Fibroblast of lung (primary cell): Measurements from ENCODE around the gene DUSP8. TPM values are rescaled to one million over a fixed set of nuclear protein-coding genes. Genes with fewer than 3 reads are reported as not detected.
"Not testable (repeated sequence)": the region's sequence is repeated elsewhere in the genome, so short reads cannot be mapped to it uniquely, and the experiment has no call there.

Experiments used
- DNase-seq, 2 donors: peaks; one replicate each; pipeline versions ENCODE4 v3.0.0 to v3.0.0-alpha.2; 2010; ENCODE audit warnings: low read depth in 2 of 2
- H2AFZ ChIP-seq: 2 replicates; pipeline ENCODE4 v1.5.1; 2012; ENCODE audit warnings: low read length, control low read depth, inconsistent platforms
- H3K27ac ChIP-seq: 2 replicates; pipeline ENCODE4 v1.5.1; 2011; ENCODE audit warnings: low read length, control low read depth; ENCODE audit not compliant: insufficient read depth
- H3K27me3 ChIP-seq: 2 replicates; pipeline ENCODE4 v1.5.1; 2011; ENCODE audit warnings: mild to moderate bottlenecking, low read length; ENCODE audit not compliant: control insufficient read depth, insufficient read depth
- H3K36me3 ChIP-seq: 2 replicates; pipeline ENCODE4 v1.5.1; 2011; ENCODE audit warnings: low read length; ENCODE audit not compliant: control insufficient read depth, insufficient read depth
- H3K4me1 ChIP-seq: 2 replicates; pipeline ENCODE4 v1.5.1; 2011; ENCODE audit warnings: low read length; ENCODE audit not compliant: control insufficient read depth, insufficient read depth; ENCODE audit errors: extremely low read depth
- H3K4me2 ChIP-seq: 2 replicates; pipeline ENCODE4 v1.5.1; 2011; ENCODE audit warnings: low read length, control low read depth; ENCODE audit not compliant: insufficient read depth; ENCODE audit errors: extremely low read depth
- H3K4me3 ChIP-seq, 4 experiments: fragments of 200-600 bp in 1 of 4; sonication (generic) in 1 of 4; replicated peaks in 1 of 4; 2 replicates each; pipeline ENCODE4 v1.5.1; 2011 to 2016; ENCODE audit warnings: low read length in 4 of 4, low read depth in 3 of 4, mild to moderate bottlenecking in 3 of 4, control low read depth in 2 of 4, inconsistent platforms in 1 of 4, mixed read lengths in 1 of 4; ENCODE audit not compliant: insufficient read depth in 1 of 4; ENCODE audit errors: control extremely low read depth in 1 of 4
- H3K79me2 ChIP-seq: 2 replicates; pipeline ENCODE4 v1.5.1; 2012; ENCODE audit warnings: mild to moderate bottlenecking, low read length, inconsistent platforms; ENCODE audit not compliant: control insufficient read depth, insufficient read depth
- H3K9ac ChIP-seq: 2 replicates; pipeline ENCODE4 v1.5.1; 2011; ENCODE audit warnings: mild to moderate bottlenecking, low read length, control low read depth; ENCODE audit not compliant: insufficient read depth
- H3K9me3 ChIP-seq: 2 replicates; pipeline ENCODE4 v1.5.1; 2012; ENCODE audit warnings: low read depth, low read length; ENCODE audit not compliant: control insufficient read depth, insufficient read depth
- H4K20me1 ChIP-seq: 2 replicates; pipeline ENCODE4 v1.5.1; 2011; ENCODE audit warnings: low read length; ENCODE audit not compliant: control insufficient read depth, insufficient read depth; ENCODE audit errors: extremely low read depth
- EZH2 ChIP-seq: IDR thresholded peaks from 2 replicates; pipeline ENCODE4 v1.5.1; 2012; ENCODE audit warnings: low read length, control low read depth, mild to moderate bottlenecking; ENCODE audit errors: missing control alignments
- polyA plus RNA-seq, 2 donors: library from polyadenylated mRNA; depleted of rRNA in 1 of 2; stranded (reverse) in 1 of 2; unstranded in 1 of 2; fragments of >200 nt; gene quantifications; 2 replicates each; pipeline ENCODE4 v1.2.1, GENCODE V29; 2011 to 2012; ENCODE audit warnings: missing spikeins in 1 of 2
- total RNA-seq: library from RNA; depleted of rRNA; stranded (reverse); fragments of >200 nt; gene quantifications from 2 replicates; pipeline ENCODE4 v1.2.1, GENCODE V29; 2014
- TF ChIP-seq, protein P1 (sequence below), 2 donors: IDR thresholded peaks in 1 of 2; conservative IDR thresholded peaks in 1 of 2; 1 replicate in 1 of 2; 2 replicates in 1 of 2; pipeline ENCODE4 v1.5.1; 2011 to 2012; ENCODE audit warnings: low read length in 2 of 2, control low read depth in 1 of 2, inconsistent platforms in 1 of 2, low read depth in 1 of 2, mild to moderate bottlenecking in 1 of 2

DUSP8 gene
- total and polyA plus RNA-seq, 2 donors (not counting 1 experiment from before 2014, with no cell fraction given) = 0.62 to 0.66 TPM

DNA sequence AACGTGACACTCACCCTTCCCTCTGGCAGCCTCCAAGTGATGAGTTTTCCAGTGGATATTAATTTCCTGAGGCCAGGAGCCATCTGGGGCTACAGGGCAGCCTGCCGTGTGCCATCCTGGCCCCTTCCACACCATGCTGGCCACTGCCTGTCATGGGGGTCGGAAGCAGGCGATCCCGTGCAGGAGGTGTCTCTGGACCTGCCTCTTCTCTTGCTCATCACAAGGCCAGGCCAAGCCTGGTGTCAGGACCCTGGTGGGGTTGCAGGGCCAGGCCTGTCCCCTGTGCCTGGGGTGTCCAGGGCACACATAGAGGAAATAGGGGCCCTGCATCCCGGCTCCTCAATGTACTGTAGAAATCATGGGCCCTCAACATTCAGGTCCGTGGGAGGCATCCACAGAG, 32.6 kb upstream of the DUSP8 start:
- H3K27ac ChIP-seq = no peak overlapping the region
- H4K20me1 ChIP-seq = no peaks in the 10 kb centered on the region
- no peaks in the 10 kb centered on the region for H3K4me1 ChIP-seq
- no peak overlapping the region for H3K9ac ChIP-seq
- H3K36me3 ChIP-seq = no peaks in the 10 kb centered on the region
- TF ChIP-seq EZH2 = no peak
- TF ChIP-seq, protein P1, sequence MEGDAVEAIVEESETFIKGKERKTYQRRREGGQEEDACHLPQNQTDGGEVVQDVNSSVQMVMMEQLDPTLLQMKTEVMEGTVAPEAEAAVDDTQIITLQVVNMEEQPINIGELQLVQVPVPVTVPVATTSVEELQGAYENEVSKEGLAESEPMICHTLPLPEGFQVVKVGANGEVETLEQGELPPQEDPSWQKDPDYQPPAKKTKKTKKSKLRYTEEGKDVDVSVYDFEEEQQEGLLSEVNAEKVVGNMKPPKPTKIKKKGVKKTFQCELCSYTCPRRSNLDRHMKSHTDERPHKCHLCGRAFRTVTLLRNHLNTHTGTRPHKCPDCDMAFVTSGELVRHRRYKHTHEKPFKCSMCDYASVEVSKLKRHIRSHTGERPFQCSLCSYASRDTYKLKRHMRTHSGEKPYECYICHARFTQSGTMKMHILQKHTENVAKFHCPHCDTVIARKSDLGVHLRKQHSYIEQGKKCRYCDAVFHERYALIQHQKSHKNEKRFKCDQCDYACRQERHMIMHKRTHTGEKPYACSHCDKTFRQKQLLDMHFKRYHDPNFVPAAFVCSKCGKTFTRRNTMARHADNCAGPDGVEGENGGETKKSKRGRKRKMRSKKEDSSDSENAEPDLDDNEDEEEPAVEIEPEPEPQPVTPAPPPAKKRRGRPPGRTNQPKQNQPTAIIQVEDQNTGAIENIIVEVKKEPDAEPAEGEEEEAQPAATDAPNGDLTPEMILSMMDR (conservative IDR thresholded peaks at IDR 0.05 in 1 of 2, IDR thresholded peaks at IDR 0.05 in 1 of 2; ENCODE audit: low read depth in 1 of 2, low read length in 2 of 2) = no peak
- H3K27me3 ChIP-seq = no peaks in the 10 kb centered on the region
- H2AFZ ChIP-seq = no peak overlapping the region
- DNase-seq = no peak
- no peaks in the 10 kb centered on the region for H3K79me2 ChIP-seq
- H3K9me3 ChIP-seq = no peaks in the 10 kb centered on the region
- no peak overlapping the region for H3K4me2 ChIP-seq
- H3K4me3 ChIP-seq = no peak overlapping the region

- no peak overlapping the region for H3K4me3 ChIP-seq
- TF ChIP-seq EZH2 = no peak
- TF ChIP-seq, protein P1 (conservative IDR thresholded peaks at IDR 0.05 in 1 of 2, IDR thresholded peaks at IDR 0.05 in 1 of 2; ENCODE audit: low read depth in 1 of 2, low read length in 2 of 2) = no peak
- H3K27me3 ChIP-seq = no peaks in the 10 kb centered on the region
- H3K36me3 ChIP-seq = no peaks in the 10 kb centered on the region
- no peak overlapping the region for H3K4me2 ChIP-seq
- H3K9me3 ChIP-seq = no peaks in the 10 kb centered on the region
- H3K27ac ChIP-seq = no peak overlapping the region
- no peak overlapping the region for H2AFZ ChIP-seq
- no peaks in the 10 kb centered on the region for H3K79me2 ChIP-seq
- H3K9ac ChIP-seq = no peak overlapping the region
- DNase-seq = no peak
- H3K4me1 ChIP-seq = no peaks in the 10 kb centered on the region
- no peaks in the 10 kb centered on the region for H4K20me1 ChIP-seq
Observed at GRCh38 chr11:1604181-1604580, 32.1 kb upstream of the DUSP8 start.

DNA sequence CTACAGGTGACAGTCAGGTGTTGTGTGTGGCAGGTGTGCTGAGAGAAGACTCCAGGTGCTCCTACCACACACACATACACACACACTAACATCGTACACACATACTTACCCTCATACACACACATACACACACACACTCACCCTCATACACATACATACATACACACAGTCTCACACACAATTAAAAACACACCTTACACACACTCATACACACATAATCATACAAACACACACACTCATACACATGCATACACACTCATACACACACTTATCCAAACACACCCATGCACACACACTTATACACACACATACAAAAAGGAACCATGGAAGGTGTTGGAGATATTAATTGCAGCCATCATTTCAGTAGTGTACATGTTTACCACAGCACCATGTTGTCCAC, 31.6 kb upstream of the DUSP8 start:
- Histone ChIP-seq H3K4me3 (no peak overlapping the region), H4K20me1 (no peaks in the 10 kb centered on the region), H3K4me1 (no peaks in the 10 kb centered on the region), H3K36me3 (no peaks in the 10 kb centered on the region), H3K27me3 (no peaks in the 10 kb centered on the region), H3K4me2 (no peak overlapping the region), H3K27ac (no peak overlapping the region), H3K9me3 (no peaks in the 10 kb centered on the region), H2AFZ (no peak overlapping the region), H3K79me2 (no peaks in the 10 kb centered on the region), H3K9ac (no peak overlapping the region)
- DNase-seq = no peak
- TF ChIP-seq, protein P1 (conservative IDR thresholded peaks at IDR 0.05 in 1 of 2, IDR thresholded peaks at IDR 0.05 in 1 of 2; ENCODE audit: low read depth in 1 of 2, low read length in 2 of 2) = no peak
- no peak for TF ChIP-seq EZH2

GRCh38 chr11:1601663-1602062, 29.6 kb upstream of the DUSP8 start:
- not testable (repeated sequence) for DNase-seq, H4K20me1 ChIP-seq, H3K27ac ChIP-seq, H3K4me2 ChIP-seq, H3K4me1 ChIP-seq, H3K9me3 ChIP-seq, H3K27me3 ChIP-seq, H3K4me3 ChIP-seq, H2AFZ ChIP-seq, H3K36me3 ChIP-seq, H3K79me2 ChIP-seq, H3K9ac ChIP-seq
